Erythroblast (primary cell): ENCODE measurements around the gene RNF166.

ENCODE experiments used
- DNase-seq, 2 experiments: peaks; one replicate each; lab custom pipeline; 2025; lab: John Stamatoyannopoulos, UW
- GATA1 ChIP-seq: IDR thresholded peaks from 2 replicates; pipeline ENCODE4 v1.6.1; 2011; ENCODE audit warnings: low read depth, mild to moderate bottlenecking, control low read depth, low read length, moderate library complexity
- POLR2A ChIP-seq: IDR thresholded peaks from 2 replicates; pipeline ENCODE4 v1.6.1; 2011; ENCODE audit warnings: mild to moderate bottlenecking, low read length

Gene RNF166

GRCh38 chr16:88706229-88706964, at the start of gene RNF166, which contains the start of gene CTU2:
RNF166 (minus strand) TSS chr16:88706408; CDS start chr16:88706325, 83 bp downstream.
CTU2 (plus strand) TSS chr16:88706503; CDS start chr16:88706531, 28 bp downstream.
- peak; percentile 94 to 97 for DNase-seq
- TF ChIP-seq GATA1, result no peak
- TF ChIP-seq POLR2A, result peak; percentile 71

DNA sequence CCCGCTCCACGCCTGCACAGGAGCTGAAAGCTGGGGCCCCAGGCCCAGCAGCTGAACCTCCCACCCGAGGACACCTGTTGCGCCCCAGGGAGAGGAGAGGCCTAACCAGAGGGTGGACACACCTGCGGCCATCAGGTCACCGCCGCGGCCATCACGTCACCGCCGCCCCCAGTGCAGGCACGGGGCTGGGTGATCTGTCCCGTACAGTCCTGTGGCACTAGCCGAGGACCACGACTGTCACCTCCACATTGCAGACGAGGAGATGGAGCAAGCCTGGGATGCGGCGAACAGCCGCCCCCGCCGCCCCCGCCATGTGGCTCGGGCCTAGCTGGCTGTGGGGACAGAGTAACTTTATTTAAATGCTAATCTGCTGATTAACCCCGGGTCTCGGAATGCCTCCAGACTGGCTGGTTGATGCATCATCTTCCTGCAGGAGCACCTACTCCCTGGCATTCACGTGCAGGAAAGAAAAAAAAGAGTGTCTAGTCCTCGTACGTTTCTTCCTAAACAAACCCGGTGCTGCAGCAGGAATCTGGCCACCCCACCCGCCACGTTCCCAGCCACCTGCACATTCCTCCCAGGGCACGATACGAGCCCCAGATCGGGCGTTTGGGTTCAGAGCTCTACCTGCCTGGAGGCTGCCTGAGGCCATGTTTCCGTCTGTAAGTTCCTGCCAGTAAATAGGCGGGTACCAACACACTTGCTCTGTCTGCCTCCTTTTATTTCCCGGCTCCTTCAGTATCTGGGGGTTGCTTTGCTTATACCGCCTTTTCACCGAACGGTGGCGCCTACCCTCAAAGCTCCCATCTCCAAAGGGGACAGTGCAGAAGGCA, 48.9 kb upstream of the RNF166 start:
- no peak for TF ChIP-seq GATA1
- TF ChIP-seq POLR2A, result no peak
- DNase-seq, result peak; percentile 18 to 38

- DNase-seq, result no peak
Measured at GRCh38 chr16:88754109-88754911, 48.1 kb upstream of the RNF166 start.

GRCh38 chr16:88753602-88754001, 47.4 kb upstream of the RNF166 start:
- TF ChIP-seq POLR2A (no peak), GATA1 (no peak)
- no peak for DNase-seq

More at GRCh38 chr16:88754109-88754911, 48.1 kb upstream of the RNF166 start:
- TF ChIP-seq GATA1 (no peak), POLR2A (no peak)

DNA sequence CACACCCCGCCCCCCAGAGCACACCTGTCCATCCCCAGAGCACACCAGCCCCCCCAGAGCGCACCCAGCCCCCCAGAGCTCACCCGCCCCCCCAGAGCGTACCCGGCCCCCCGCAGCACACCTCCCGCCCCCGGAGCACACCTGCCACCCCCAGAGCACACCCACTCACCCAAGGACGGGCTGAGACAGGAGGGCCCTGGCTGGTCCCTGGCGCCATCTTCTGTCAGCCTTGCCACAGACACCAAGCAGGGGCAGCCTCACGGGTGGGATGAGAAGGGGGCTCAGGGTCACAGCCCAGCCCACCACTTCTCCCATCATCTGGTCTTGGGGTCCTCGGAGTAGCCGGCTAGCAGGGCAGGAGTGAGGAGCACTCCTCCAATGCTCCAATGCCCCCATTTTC, 47.0 kb upstream of the RNF166 start:
- TF ChIP-seq POLR2A, result no peak
- no peak for TF ChIP-seq GATA1
- no peak for DNase-seq

DNA sequence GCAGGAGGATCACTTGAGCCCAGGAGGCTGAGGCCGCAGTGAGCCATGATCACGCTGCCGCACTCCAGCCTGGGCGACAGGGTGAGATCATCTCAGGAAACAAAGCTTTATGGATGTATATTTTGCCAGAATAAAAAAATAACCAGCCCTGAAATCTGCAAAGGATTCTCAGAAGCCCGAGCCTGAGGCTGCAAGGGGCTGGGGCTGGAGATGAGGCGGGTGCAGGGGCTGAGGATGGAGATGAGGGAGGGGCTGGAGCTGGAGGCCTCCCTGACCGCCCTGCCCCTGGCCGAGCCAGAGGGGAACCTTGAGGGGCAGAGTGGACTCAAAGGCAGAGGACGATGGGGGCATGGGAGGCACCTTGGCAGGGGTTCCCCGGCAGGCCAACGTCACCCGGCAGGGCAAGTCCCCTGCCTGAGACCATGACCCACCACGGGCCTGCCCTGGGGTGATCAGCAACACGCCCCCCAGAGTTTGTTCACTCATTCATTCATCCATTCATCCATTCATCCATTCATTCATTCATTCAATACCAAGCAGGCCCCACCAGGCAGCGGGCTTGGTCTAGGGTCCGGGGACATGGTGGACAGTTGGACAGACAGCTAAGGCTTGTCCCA, 46.3 kb upstream of the RNF166 start:
- no peak for DNase-seq
- TF ChIP-seq POLR2A (no peak), GATA1 (no peak)

- no peak for DNase-seq
- TF ChIP-seq GATA1 (no peak), POLR2A (no peak)
Measured at GRCh38 chr16:88750854-88751253, 44.6 kb upstream of the RNF166 start.

DNA sequence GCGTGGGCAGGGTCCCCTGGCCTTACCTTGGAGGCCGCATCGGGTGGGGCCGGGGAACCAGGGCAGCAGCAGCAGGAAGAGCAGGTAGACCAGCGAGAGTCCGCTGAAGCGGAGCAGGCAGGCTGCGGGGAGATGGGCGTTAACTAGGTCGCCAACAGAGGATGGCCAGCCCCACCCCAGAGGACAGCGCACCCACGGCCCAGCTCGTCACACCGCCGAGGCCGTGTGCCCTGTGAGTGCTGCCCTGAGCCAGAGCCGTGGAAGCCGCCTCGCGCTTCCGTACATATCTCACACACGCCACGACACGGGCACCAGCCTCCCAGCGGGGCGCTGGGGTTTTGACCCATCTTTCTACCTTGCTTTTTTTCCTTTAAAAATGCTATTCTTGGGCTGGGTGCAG, 43.1 kb upstream of the RNF166 start:
- peak in 1 of 2 experiments; percentile 25 for DNase-seq
- TF ChIP-seq GATA1, result no peak
- TF ChIP-seq POLR2A, result no peak

DNA sequence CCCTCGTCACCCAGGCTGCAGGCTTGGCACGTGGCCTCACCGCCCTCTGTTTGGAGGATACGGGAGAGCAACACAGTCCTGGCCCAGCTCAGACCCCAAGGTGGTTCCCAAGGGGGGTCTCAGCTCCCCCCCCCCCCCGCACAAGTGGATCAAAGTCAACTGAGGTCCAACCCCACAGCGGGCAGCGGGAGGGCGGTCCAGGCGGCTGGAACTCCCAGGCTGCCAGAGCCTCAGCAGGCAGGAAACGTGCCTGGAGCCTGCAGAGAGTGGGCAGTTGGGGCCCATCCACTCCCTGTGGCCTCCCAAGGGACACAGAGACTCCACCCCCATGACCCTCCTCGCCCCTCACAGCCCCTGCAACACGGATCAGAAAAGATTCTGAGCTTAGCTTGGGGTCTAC, 42.2 kb upstream of the RNF166 start:
- DNase-seq, result no peak
- no peak for TF ChIP-seq GATA1
- TF ChIP-seq POLR2A, result no peak

GRCh38 chr16:88747588-88748301, 41.5 kb upstream of the RNF166 start:
- TF ChIP-seq POLR2A, result no peak
- no peak for TF ChIP-seq GATA1
- peak; percentile 84 to 88 for DNase-seq

GRCh38 chr16:88746506-88746905, 40.3 kb upstream of the RNF166 start:
- TF ChIP-seq POLR2A (no peak), GATA1 (no peak)
- DNase-seq, result no peak
